ENCODE data around the gene PAPPA2.

PAPPA2 gene

GRCh38 chr1:176796583-176796982, 333.6 kb downstream of the PAPPA2 start:
- no peak for DNase-seq (ENCODE audit: low read depth in 2 of 3, low spot score in 1 of 3)

GRCh38 chr1:176799327-176799726, 336.4 kb downstream of the PAPPA2 start:
- DNase-seq (ENCODE audit: low read depth in 2 of 3, low spot score in 1 of 3) = no peak

- no peak for DNase-seq (ENCODE audit: low read depth in 2 of 3, low spot score in 1 of 3)
Measured at GRCh38 chr1:176800978-176801513, 338.1 kb downstream of the PAPPA2 start.

- no peak for DNase-seq (ENCODE audit: low read depth in 2 of 3, low spot score in 1 of 3)
Measured at GRCh38 chr1:176801514-176802020, 338.6 kb downstream of the PAPPA2 start.

- DNase-seq (ENCODE audit: low read depth in 2 of 3, low spot score in 1 of 3) = no peak
Measured at GRCh38 chr1:176802316-176802715, 339.3 kb downstream of the PAPPA2 start.

GRCh38 chr1:176803042-176803441, 340.1 kb downstream of the PAPPA2 start:
- DNase-seq (ENCODE audit: low read depth in 2 of 3, low spot score in 1 of 3) = no peak

GRCh38 chr1:176803596-176803995, 340.6 kb downstream of the PAPPA2 start:
- DNase-seq (ENCODE audit: low read depth in 2 of 3, low spot score in 1 of 3) = no peak

GRCh38 chr1:176809292-176809691, 346.3 kb downstream of the PAPPA2 start:
- DNase-seq (ENCODE audit: low read depth in 2 of 3, low spot score in 1 of 3) = no peak

- DNase-seq (ENCODE audit: low read depth in 2 of 3, low spot score in 1 of 3) = no peak
Measured at GRCh38 chr1:176811511-176812288, 348.7 kb downstream of the PAPPA2 start.

GRCh38 chr1:176815621-176816020, 352.6 kb downstream of the PAPPA2 start:
- no peak for DNase-seq (ENCODE audit: low read depth in 2 of 3, low spot score in 1 of 3)

- no peak for DNase-seq (ENCODE audit: low read depth in 2 of 3, low spot score in 1 of 3)
Measured at GRCh38 chr1:176816232-176816631, 353.3 kb downstream of the PAPPA2 start.

- DNase-seq (ENCODE audit: low read depth in 2 of 3, low spot score in 1 of 3) = no peak
Measured at GRCh38 chr1:176820391-176821031, 357.5 kb downstream of the PAPPA2 start.

GRCh38 chr1:176826265-176826664, 363.3 kb downstream of the PAPPA2 start:
- no peak for DNase-seq (ENCODE audit: low read depth in 2 of 3, low spot score in 1 of 3)

GRCh38 chr1:176829261-176829660, 366.3 kb downstream of the PAPPA2 start:
- no peak for DNase-seq (ENCODE audit: low read depth in 2 of 3, low spot score in 1 of 3)

GRCh38 chr1:176831150-176831549, 368.2 kb downstream of the PAPPA2 start:
- no peak for DNase-seq (ENCODE audit: low read depth in 2 of 3, low spot score in 1 of 3)

GRCh38 chr1:176837708-176838107, 374.7 kb downstream of the PAPPA2 start:
- DNase-seq (ENCODE audit: low read depth in 2 of 3, low spot score in 1 of 3) = no peak

GRCh38 chr1:176838276-176838995, 375.5 kb downstream of the PAPPA2 start:
- no peak for DNase-seq (ENCODE audit: low read depth in 2 of 3, low spot score in 1 of 3)

- no peak for DNase-seq (ENCODE audit: low read depth in 2 of 3, low spot score in 1 of 3)
Measured at GRCh38 chr1:176839216-176839615, 376.2 kb downstream of the PAPPA2 start.

GRCh38 chr1:176841238-176841637, 378.3 kb downstream of the PAPPA2 start:
- DNase-seq (ENCODE audit: low read depth in 2 of 3, low spot score in 1 of 3) = no peak

- DNase-seq (ENCODE audit: low read depth in 2 of 3, low spot score in 1 of 3) = no peak
Measured at GRCh38 chr1:176843352-176844297, 380.6 kb downstream of the PAPPA2 start.
